ENCODE measurements around the gene SBF2.

DNA sequence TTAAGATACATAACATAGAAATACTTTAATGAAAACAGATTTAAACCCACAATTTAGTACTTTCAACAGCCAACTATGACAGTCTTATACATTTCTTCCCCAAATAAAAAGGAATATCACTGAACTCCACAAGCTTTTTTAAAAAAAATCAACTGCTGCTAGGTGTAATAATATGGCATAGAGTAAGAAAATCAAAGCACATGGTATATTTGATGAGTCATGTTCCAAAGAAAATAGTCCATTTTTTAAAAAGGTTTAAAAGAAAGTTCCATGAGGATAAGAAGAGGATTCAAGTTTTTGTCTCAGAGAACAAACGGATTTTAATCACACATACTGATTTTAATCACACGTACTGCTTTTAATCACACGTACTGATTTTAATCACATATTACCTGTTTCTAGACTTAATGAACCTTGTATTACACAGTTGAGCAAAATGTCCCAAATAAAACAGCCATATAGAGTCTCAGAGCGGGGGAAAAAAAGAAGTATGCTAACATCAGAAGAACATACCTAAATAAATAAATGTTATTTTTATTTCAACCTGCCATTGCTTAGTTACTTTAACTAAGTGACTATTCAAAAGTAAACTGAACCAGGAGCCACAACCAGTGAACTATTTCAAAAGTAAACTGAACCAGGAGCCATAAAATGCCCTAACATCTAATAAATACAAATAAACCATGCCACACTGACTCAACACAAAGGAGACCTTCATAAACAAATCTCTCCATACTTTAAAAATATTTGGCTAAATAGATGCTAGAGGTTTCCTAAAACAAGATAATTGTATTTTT lies 198.4 kb downstream of the SBF2 start:
- TF ChIP-seq POLR2AphosphoS5 (IDR thresholded peaks at IDR 0.05; ENCODE audit: insufficient read depth, low read depth, low read length): no peak
- TF ChIP-seq POLR2A (IDR thresholded peaks at IDR 0.05; ENCODE audit: low read depth, low read length): no peak
- TF ChIP-seq, protein P1, sequence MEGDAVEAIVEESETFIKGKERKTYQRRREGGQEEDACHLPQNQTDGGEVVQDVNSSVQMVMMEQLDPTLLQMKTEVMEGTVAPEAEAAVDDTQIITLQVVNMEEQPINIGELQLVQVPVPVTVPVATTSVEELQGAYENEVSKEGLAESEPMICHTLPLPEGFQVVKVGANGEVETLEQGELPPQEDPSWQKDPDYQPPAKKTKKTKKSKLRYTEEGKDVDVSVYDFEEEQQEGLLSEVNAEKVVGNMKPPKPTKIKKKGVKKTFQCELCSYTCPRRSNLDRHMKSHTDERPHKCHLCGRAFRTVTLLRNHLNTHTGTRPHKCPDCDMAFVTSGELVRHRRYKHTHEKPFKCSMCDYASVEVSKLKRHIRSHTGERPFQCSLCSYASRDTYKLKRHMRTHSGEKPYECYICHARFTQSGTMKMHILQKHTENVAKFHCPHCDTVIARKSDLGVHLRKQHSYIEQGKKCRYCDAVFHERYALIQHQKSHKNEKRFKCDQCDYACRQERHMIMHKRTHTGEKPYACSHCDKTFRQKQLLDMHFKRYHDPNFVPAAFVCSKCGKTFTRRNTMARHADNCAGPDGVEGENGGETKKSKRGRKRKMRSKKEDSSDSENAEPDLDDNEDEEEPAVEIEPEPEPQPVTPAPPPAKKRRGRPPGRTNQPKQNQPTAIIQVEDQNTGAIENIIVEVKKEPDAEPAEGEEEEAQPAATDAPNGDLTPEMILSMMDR (IDR thresholded peaks at IDR 0.05; ENCODE audit: extremely low read depth in 1 of 2, insufficient read depth in 1 of 2, low read depth in 1 of 2, low read length in 2 of 2): no peak
- no peak for TF ChIP-seq JUN (IDR thresholded peaks at IDR 0.05; ENCODE audit: borderline replicate concordance, insufficient read depth, insufficient read length, low read depth)
- no peak for TF ChIP-seq GATA2 (IDR thresholded peaks at IDR 0.05; ENCODE audit: insufficient read depth, insufficient read length, low read depth, low read length)
- TF ChIP-seq FOS (IDR thresholded peaks at IDR 0.05; ENCODE audit: borderline replicate concordance, insufficient read depth, low read length): peak; percentile 26
- TF ChIP-seq MYC (IDR thresholded peaks at IDR 0.05; ENCODE audit: low read depth, low read length): no peak
